Sigmoid colon (tissue), 3 donors: ENCODE measurements around the gene EPHB1.

ENCODE experiments used
- POLR2A ChIP-seq, 2 donors: fragments of 450-650 bp; IDR thresholded peaks; one replicate each; pipeline ENCODE4 v1.6.1; 2016; ENCODE audit warnings: antibody characterized with exemption in 2 of 2, mild to moderate bottlenecking in 2 of 2, moderate library complexity in 2 of 2
- TF ChIP-seq, protein P1 (sequence below), 4 experiments: fragments of 450-650 bp in 3 of 4; fragments of 200-600 bp in 1 of 4; IDR thresholded peaks; one replicate each; pipeline ENCODE4 v1.5.1; 2016 to 2019; ENCODE audit warnings: antibody characterized with exemption in 4 of 4, mild to moderate bottlenecking in 3 of 4, moderate library complexity in 2 of 4

DNA sequence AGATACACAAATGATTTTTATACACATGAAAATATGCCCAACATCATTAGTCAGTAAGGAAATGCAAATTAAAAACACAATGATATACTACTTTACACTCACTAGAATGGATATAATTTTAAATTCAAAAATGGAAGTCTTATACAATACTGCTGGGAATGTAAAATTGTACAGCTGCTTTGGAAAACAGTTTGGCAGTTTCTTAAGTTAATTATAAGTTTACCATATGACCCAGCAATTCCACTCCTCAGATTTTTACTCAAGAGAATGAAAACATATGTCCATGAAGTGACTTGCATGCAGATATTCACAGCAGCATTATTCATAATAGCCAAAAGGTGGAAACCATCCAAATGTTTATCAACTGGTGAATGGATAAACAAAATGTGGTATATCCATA, 281.3 kb downstream of the EPHB1 start:
- TF ChIP-seq, protein P1, sequence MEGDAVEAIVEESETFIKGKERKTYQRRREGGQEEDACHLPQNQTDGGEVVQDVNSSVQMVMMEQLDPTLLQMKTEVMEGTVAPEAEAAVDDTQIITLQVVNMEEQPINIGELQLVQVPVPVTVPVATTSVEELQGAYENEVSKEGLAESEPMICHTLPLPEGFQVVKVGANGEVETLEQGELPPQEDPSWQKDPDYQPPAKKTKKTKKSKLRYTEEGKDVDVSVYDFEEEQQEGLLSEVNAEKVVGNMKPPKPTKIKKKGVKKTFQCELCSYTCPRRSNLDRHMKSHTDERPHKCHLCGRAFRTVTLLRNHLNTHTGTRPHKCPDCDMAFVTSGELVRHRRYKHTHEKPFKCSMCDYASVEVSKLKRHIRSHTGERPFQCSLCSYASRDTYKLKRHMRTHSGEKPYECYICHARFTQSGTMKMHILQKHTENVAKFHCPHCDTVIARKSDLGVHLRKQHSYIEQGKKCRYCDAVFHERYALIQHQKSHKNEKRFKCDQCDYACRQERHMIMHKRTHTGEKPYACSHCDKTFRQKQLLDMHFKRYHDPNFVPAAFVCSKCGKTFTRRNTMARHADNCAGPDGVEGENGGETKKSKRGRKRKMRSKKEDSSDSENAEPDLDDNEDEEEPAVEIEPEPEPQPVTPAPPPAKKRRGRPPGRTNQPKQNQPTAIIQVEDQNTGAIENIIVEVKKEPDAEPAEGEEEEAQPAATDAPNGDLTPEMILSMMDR (IDR thresholded peaks at IDR 0.05), result no peak
- TF ChIP-seq POLR2A (IDR thresholded peaks at IDR 0.05), result no peak
